PC-3 (cell line): Measurements from ENCODE around the gene BIVM.

Experiments used
- CTCF ChIP-seq: fragments of 300-600 bp; sonication (generic); conservative IDR thresholded peaks from 2 replicates; pipeline ENCODE4 v1.5.1; 2017; ENCODE audit warnings: antibody characterized with exemption, low read depth, mild to moderate bottlenecking, low read length
- EZH2 ChIP-seq: fragments of 300-600 bp; sonication (generic); IDR thresholded peaks from one replicate; pipeline ENCODE4 v1.6.1; 2017; ENCODE audit warnings: antibody characterized with exemption, mild to moderate bottlenecking, low read length; ENCODE audit not compliant: unreplicated experiment
- EZH2phosphoT487 ChIP-seq: fragments of 300-600 bp; sonication (generic); IDR thresholded peaks from 2 replicates; pipeline ENCODE4 v1.6.1; 2018; ENCODE audit warnings: mild to moderate bottlenecking, antibody characterized with exemption, low read length, borderline replicate concordance

GRCh38 chr13:102838982-102839381 is 40.1 kb downstream of the BIVM start:
- TF ChIP-seq CTCF (no peak), EZH2 (no peak), EZH2phosphoT487 (no peak)
